ENCODE measurements around the gene PPP3CA. TPM values are rescaled to one million over a fixed set of nuclear protein-coding genes. Genes with fewer than 3 reads are reported as not detected.

Gene PPP3CA
- total RNA-seq, 1 donor from 2014 or later, result 48.0 TPM

GRCh38 chr4:101155368-101155767, 192.0 kb downstream of the PPP3CA start:
- TF ChIP-seq CTCF (IDR thresholded peaks at IDR 0.05), result no peak
- Histone ChIP-seq H3K4me1 (no peaks in the 10 kb centered on the region), H3K4me3 (no peak overlapping the region), H3K27me3 (no peaks in the 10 kb centered on the region), H3K9me3 (no peaks in the 10 kb centered on the region), H3K36me3 (no peaks in the 10 kb centered on the region), H3K27ac (no peak overlapping the region)
- ATAC-seq (peak; percentile 21), DNase-seq (no peak)
- intact Hi-C loops (cut with DNase I), result no loop called here

- H3K4me3 ChIP-seq, result no peak overlapping the region
- TF ChIP-seq CTCF (IDR thresholded peaks at IDR 0.05), result no peak
- intact Hi-C loops (cut with DNase I), result no loop called here
- H3K9me3 ChIP-seq, result no peaks in the 10 kb centered on the region
- H3K27me3 ChIP-seq, result no peaks in the 10 kb centered on the region
- no peaks in the 10 kb centered on the region for H3K4me1 ChIP-seq
- H3K36me3 ChIP-seq, result no peaks in the 10 kb centered on the region
- no peak for DNase-seq
- H3K27ac ChIP-seq, result no peak overlapping the region
- no peak for ATAC-seq
These were observed 193.7 kb downstream of the PPP3CA start for GRCh38 chr4:101153653-101154052.

- Histone ChIP-seq H3K36me3 (no peaks in the 10 kb centered on the region), H3K4me1 (no peaks in the 10 kb centered on the region), H3K27ac (no peak overlapping the region), H3K27me3 (no peaks in the 10 kb centered on the region), H3K4me3 (no peak overlapping the region), H3K9me3 (no peaks in the 10 kb centered on the region)
- no peak for DNase-seq
- intact Hi-C loops (cut with DNase I), result no loop called here
- ATAC-seq, result no peak
- TF ChIP-seq CTCF (IDR thresholded peaks at IDR 0.05), result no peak
These were observed 194.8 kb downstream of the PPP3CA start for GRCh38 chr4:101152521-101152920.

GRCh38 chr4:101148551-101148950, 198.8 kb downstream of the PPP3CA start:
- ATAC-seq, result no peak
- H3K27ac ChIP-seq, result no peak overlapping the region
- intact Hi-C loops (cut with DNase I), result no loop called here
- DNase-seq, result no peak
- no peaks in the 10 kb centered on the region for H3K27me3 ChIP-seq
- no peaks in the 10 kb centered on the region for H3K4me1 ChIP-seq
- H3K9me3 ChIP-seq, result no peaks in the 10 kb centered on the region
- no peak for TF ChIP-seq CTCF (IDR thresholded peaks at IDR 0.05)
- no peak overlapping the region for H3K4me3 ChIP-seq
- no peaks in the 10 kb centered on the region for H3K36me3 ChIP-seq

- intact Hi-C loops (cut with DNase I), result no loop called here
- Histone ChIP-seq H3K9me3 (no peaks in the 10 kb centered on the region), H3K27ac (no peak overlapping the region), H3K4me1 (no peaks in the 10 kb centered on the region), H3K36me3 (no peaks in the 10 kb centered on the region), H3K27me3 (no peaks in the 10 kb centered on the region), H3K4me3 (no peak overlapping the region)
- TF ChIP-seq CTCF (IDR thresholded peaks at IDR 0.05), result no peak
- ATAC-seq, result no peak
- no peak for DNase-seq
These were observed 200.0 kb downstream of the PPP3CA start for GRCh38 chr4:101147283-101147682.

- Histone ChIP-seq H3K4me3 (no peak overlapping the region), H3K36me3 (no peaks in the 10 kb centered on the region), H3K9me3 (no peaks in the 10 kb centered on the region), H3K4me1 (peaks cover 6% of the 10 kb centered on the region), H3K27ac (no peak overlapping the region), H3K27me3 (no peaks in the 10 kb centered on the region)
- ATAC-seq (no peak), DNase-seq (no peak)
- intact Hi-C loops (cut with DNase I), result no loop called here
- no peak for TF ChIP-seq CTCF (IDR thresholded peaks at IDR 0.05)
These were observed 202.3 kb downstream of the PPP3CA start for GRCh38 chr4:101145021-101145420.
